Cardiac fibroblast (primary cell): ENCODE data around the gene KRTAP4-2.
"Not testable (repeated sequence)": the region's sequence is repeated elsewhere in the genome, so short reads cannot be mapped to it uniquely, and the experiment has no call there.

ENCODE experiments used
- DNase-seq, 2 donors: peaks; one replicate each; pipeline versions ENCODE4 v3.0.0 to v3.0.0-alpha.2; 2010; ENCODE audit warnings: low read depth in 2 of 2
- H3K4me3 ChIP-seq, 2 donors: replicated peaks in 1 of 2; 1 replicate in 1 of 2; 2 replicates in 1 of 2; pipeline ENCODE4 v1.5.1; 2011; ENCODE audit warnings: low read depth in 2 of 2, low read length in 2 of 2, mild to moderate bottlenecking in 2 of 2, moderate library complexity in 1 of 2
- TF ChIP-seq, protein P1 (sequence below): IDR thresholded peaks from one replicate; pipeline ENCODE4 v1.5.1; 2011; ENCODE audit warnings: low read depth, mild to moderate bottlenecking, low read length, inconsistent platforms

KRTAP4-2 gene

DNA sequence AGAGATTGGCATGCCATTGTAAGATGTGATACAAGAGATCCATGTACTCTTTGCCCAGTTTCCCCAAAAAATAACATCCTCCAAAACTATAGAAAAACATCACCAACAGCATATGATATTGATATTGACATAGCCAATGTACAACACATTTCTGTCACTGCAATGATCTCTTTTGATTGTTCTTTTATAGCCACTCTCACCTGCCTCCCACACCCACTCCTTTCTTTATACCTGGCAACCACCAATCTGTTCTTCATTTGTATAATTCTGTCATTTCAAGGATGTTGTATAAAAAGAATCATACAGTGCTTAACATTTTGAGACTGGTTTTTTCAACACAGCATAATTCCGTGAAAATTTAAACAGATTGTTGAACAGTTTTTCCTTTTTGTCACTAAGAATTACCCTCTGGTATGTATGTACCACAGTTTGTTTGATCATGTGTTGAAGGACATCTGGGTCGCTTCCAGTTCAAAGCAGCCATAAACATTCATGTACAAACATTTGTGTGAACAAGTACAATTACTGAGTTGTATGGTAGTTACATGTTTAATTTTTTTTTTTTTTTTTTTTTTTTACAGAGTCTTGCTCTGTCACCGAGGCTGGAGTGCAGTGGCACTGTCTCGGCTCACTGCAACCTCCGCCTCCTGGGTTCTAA is 21.5 kb upstream of the KRTAP4-2 start:
- DNase-seq = no peak
- H3K4me3 ChIP-seq = no peak overlapping the region
- TF ChIP-seq, protein P1, sequence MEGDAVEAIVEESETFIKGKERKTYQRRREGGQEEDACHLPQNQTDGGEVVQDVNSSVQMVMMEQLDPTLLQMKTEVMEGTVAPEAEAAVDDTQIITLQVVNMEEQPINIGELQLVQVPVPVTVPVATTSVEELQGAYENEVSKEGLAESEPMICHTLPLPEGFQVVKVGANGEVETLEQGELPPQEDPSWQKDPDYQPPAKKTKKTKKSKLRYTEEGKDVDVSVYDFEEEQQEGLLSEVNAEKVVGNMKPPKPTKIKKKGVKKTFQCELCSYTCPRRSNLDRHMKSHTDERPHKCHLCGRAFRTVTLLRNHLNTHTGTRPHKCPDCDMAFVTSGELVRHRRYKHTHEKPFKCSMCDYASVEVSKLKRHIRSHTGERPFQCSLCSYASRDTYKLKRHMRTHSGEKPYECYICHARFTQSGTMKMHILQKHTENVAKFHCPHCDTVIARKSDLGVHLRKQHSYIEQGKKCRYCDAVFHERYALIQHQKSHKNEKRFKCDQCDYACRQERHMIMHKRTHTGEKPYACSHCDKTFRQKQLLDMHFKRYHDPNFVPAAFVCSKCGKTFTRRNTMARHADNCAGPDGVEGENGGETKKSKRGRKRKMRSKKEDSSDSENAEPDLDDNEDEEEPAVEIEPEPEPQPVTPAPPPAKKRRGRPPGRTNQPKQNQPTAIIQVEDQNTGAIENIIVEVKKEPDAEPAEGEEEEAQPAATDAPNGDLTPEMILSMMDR = no peak

DNA sequence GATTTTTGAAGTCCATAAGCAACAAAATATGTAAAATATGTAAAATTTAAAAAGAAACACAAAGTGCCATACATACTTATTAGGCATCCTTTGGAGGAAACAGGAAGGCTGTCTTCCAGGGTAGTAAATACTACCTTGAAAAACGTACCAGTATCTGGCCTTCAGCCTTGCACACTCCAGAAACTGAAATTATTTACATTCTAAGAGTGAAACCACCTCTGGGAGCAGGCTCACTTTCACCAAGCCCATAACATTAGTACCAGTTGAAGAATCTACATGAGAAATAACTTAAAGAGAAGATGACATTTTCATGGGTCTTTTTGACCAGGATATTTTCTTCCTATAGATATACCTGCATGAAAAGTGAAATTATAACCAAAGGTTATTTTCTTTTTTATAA is 18.0 kb upstream of the KRTAP4-2 start:
- TF ChIP-seq, protein P1 = no peak
- DNase-seq = no peak
- no peak overlapping the region for H3K4me3 ChIP-seq

DNA sequence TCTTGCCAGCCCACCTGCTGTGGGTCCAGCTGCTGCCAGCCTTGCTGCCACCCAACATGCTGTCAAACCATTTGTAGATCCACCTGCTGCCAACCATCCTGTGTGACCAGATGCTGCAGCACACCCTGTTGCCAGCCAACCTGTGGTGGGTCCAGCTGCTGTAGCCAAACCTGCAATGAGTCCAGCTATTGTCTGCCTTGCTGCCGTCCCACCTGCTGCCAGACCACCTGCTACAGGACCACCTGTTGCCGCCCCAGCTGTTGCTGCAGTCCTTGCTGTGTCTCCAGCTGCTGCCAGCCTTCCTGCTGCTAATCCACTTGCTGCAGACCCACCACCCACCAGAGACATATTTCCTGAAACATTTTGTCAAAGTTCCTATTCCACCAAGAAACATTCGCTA is 12.3 kb upstream of the KRTAP4-2 start:
- no peak for DNase-seq
- TF ChIP-seq, protein P1 = no peak
- H3K4me3 ChIP-seq = no peak overlapping the region

- DNase-seq, H3K4me3 ChIP-seq: not testable (repeated sequence)
These were observed 11.9 kb upstream of the KRTAP4-2 start, which contains the start of gene KRTAP9-1 for GRCh38 chr17:41189837-41190318. TSS of gene KRTAP9-1 (plus strand) at chr17:41189887. CDS start at chr17:41189887, 0 bp downstream.

DNA sequence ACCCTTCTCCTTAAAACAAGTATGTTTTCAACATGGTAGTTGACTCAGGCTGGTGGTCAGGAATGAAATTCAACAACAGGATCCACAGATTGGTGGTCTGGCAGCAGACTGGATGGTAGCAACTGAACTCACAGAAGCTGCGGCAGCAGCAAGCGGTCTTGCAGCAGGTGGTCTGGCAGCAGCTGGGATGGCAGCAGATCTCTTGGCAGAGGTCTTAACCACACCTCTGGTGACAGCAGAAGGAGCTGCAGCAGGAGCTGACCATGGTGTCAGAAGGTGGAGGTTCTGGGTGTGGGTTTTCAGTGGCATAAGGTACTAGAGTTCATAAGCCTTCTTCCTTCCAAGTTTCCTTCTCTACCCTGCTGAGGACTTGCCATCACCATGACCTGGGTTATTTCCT is 8.9 kb upstream of the KRTAP4-2 start:
- TF ChIP-seq, protein P1 = no peak
- no peak for DNase-seq
- no peak overlapping the region for H3K4me3 ChIP-seq

DNA sequence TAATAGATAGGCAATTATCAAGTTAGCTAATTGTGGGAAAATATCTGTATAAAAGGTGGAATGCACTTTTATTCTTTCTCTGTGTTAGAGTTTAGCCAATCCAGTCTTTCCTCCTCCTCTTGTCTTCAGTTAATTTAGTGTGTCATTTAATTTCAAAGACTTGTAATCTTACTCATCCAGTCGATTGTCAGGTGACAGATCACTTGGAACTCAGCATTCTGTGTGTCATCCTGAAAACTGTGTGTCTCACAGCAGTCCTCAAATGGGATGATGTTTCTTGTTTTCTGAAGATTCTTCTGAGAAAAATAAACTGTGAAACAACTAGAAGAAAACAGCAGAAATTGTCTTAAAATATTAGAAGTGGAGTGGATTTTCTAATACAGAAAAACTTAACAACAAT is 7.0 kb upstream of the KRTAP4-2 start:
- H3K4me3 ChIP-seq = no peak overlapping the region
- TF ChIP-seq, protein P1 = no peak
- no peak for DNase-seq

DNA sequence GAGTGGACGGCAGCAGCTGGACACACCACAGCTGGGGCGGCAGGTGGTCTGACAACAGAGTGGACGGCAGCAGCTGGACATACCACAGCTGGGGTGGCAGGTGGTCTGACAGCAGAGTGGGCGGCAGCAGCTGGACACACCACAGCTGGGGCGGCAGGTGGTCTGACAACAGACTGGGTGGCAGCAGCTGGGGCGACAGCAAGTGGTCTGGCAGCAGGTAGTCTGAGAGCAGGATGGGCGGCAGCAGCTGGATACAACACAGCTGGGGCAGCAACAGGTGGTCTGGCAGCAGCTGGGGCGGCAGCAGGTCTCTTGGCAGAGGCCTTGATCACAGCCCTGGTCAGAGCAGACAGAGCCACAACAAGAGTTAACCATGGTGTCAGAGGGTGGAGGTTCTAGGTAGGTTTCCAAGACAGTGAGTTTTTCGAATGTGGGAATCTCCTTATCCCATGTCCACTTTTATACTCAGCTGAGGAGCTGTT is 6.5 kb upstream of the KRTAP4-2 start, which contains the start of gene KRTAP4-1:
Gene KRTAP4-1, minus strand, starts transcription at position 432 of the 482 bp plus-strand sequence. Its CDS starts 57 bp downstream, at position 375.
- H3K4me3 ChIP-seq = no peak within 1 kb of the TSS
- DNase-seq = no peak
- TF ChIP-seq, protein P1 = no peak
